Neural progenitor cell (in vitro differentiated cells): ENCODE results near the gene PRKD3. TPM values are rescaled to one million over a fixed set of nuclear protein-coding genes. Genes with fewer than 3 reads are reported as not detected.
A peak's percentile ranks its signal among the peaks of the same experiment; 100 is the strongest.

Experiments
- DNase-seq: peaks from one replicate; pipeline ENCODE4 v3.0.0-alpha.2; 2016; ENCODE audit warnings: low spot score
- H2AFZ ChIP-seq: fragments of 200-600 bp; sonication (generic); replicated peaks from 2 replicates; pipeline ENCODE4 v1.6.1; 2016; ENCODE audit warnings: antibody characterized with exemption
- H3F3A ChIP-seq: fragments of 200-600 bp; sonication (generic); 2 replicates; pipeline ENCODE4 v1.6.1; 2016; ENCODE audit warnings: antibody characterized with exemption, low read depth
- H3K27ac ChIP-seq: fragments of 200-600 bp; sonication (generic); 2 replicates; pipeline ENCODE4 v1.5.1; 2016; ENCODE audit warnings: mild to moderate bottlenecking
- H3K27me3 ChIP-seq: fragments of 200-600 bp; sonication (generic); 2 replicates; pipeline ENCODE4 v1.6.1; 2016; ENCODE audit warnings: mild to moderate bottlenecking, moderate library complexity
- H3K36me3 ChIP-seq: fragments of 200-600 bp; sonication (generic); 2 replicates; pipeline ENCODE4 v1.5.1; 2016
- H3K4me1 ChIP-seq: fragments of 200-600 bp; sonication (generic); 2 replicates; pipeline ENCODE4 v1.6.1; 2016; ENCODE audit warnings: mixed run types
- H3K4me2 ChIP-seq: fragments of 200-600 bp; sonication (generic); 2 replicates; pipeline ENCODE4 v1.6.1; 2016
- H3K4me3 ChIP-seq: fragments of 200-600 bp; sonication (generic); 2 replicates; pipeline ENCODE4 v1.5.1; 2016
- H3K79me2 ChIP-seq: fragments of 200-600 bp; sonication (generic); 2 replicates; pipeline ENCODE4 v1.6.1; 2016; ENCODE audit warnings: low read depth
- H3K9ac ChIP-seq: fragments of 200-600 bp; sonication (generic); 2 replicates; pipeline ENCODE4 v1.6.1; 2016
- H3K9me3 ChIP-seq: fragments of 200-600 bp; sonication (generic); 2 replicates; pipeline ENCODE4 v1.5.1; 2016; ENCODE audit warnings: low read depth
- H4K20me1 ChIP-seq: fragments of 200-600 bp; sonication (generic); 2 replicates; pipeline ENCODE4 v1.6.1; 2016; ENCODE audit warnings: low read depth
- H3K27ac Mint-ChIP-seq: 3 replicates; pipeline ENCODE4 v1.8.0; 2021; ENCODE audit warnings: mixed read lengths
- H3K27me3 Mint-ChIP-seq: 2 replicates; pipeline ENCODE4 v1.8.0; 2022; ENCODE audit warnings: low read depth, mild to moderate bottlenecking, inconsistent platforms, moderate library complexity, mixed read lengths; ENCODE audit not compliant: insufficient read depth
- H3K36me3 Mint-ChIP-seq: 3 replicates; pipeline ENCODE4 v1.8.0; 2021; ENCODE audit warnings: mixed read lengths
- H3K4me1 Mint-ChIP-seq: 3 replicates; pipeline ENCODE4 v1.8.0; 2021; ENCODE audit warnings: mixed read lengths
- H3K4me3 Mint-ChIP-seq: 3 replicates; pipeline ENCODE4 v1.8.0; 2021; ENCODE audit warnings: mild to moderate bottlenecking, moderate library complexity, mixed read lengths
- H3K9me3 Mint-ChIP-seq: 3 replicates; pipeline ENCODE4 v1.8.0; 2020; ENCODE audit warnings: mixed read lengths
- EZH2 ChIP-seq: fragments of 200-600 bp; sonication (generic); IDR thresholded peaks from 2 replicates; pipeline ENCODE4 v1.6.1; 2017; ENCODE audit warnings: antibody characterized with exemption, mild to moderate bottlenecking, moderate library complexity
- EZH2phosphoT487 ChIP-seq: fragments of 200-600 bp; sonication (generic); IDR thresholded peaks from 2 replicates; pipeline ENCODE4 v1.6.1; 2017; ENCODE audit warnings: antibody characterized with exemption
- total RNA-seq: library from RNA; depleted of rRNA; stranded (reverse); fragments of >200 nt; gene quantifications from 2 replicates; pipeline ENCODE4 v1.2.3, GENCODE V29; 2015; ENCODE audit warnings: low replicate concordance
- TF ChIP-seq, protein P1 (sequence below): fragments of 200-600 bp; sonication (generic); IDR thresholded peaks from 2 replicates; pipeline ENCODE4 v1.5.1; 2017; ENCODE audit warnings: antibody characterized with exemption, mild to moderate bottlenecking

Gene PRKD3
- total RNA-seq, 1 donor from 2014 or later: 95.9 TPM

DNA sequence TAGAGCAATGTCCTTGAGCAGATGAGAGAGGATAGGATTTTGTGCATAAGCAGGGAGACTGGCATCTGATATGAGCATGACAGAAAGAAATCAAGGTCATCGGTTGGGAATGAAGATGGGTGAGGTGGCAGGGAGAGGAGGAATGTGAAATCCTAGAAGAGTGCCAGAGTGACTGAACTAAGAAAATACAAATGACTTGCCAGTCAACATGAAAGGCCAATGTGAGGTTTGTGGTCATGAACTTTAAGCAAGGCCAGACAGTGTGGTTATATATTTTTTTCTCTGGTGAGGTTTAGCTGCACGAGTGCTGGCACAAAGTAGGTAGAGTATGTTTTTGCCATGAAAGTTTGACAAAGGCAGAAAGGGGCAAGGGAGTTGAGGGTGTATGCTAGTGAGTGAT lies 41.0 kb upstream of the PRKD3 start:
- no peaks in the 10 kb centered on the region for H3K9me3 ChIP-seq
- Mint-ChIP-seq H3K4me1 (no peaks in the 10 kb centered on the region), H3K27ac (no peak overlapping the region), H3K36me3 (no peaks in the 10 kb centered on the region), H3K9me3 (no peaks in the 10 kb centered on the region), H3K4me3 (no peak overlapping the region), H3K27me3 (peaks cover 4% of the 10 kb centered on the region)
- H3K9ac ChIP-seq: no peak overlapping the region
- H3K36me3 ChIP-seq: no peaks in the 10 kb centered on the region
- H2AFZ ChIP-seq: no peak overlapping the region
- H3K27me3 ChIP-seq: no peaks in the 10 kb centered on the region
- H3K4me3 ChIP-seq: no peak overlapping the region
- DNase-seq: no peak
- H3K79me2 ChIP-seq: no peaks in the 10 kb centered on the region
- H3K27ac ChIP-seq: no peak overlapping the region
- H4K20me1 ChIP-seq: no peaks in the 10 kb centered on the region
- H3K4me1 ChIP-seq: peaks cover 2% of the 10 kb centered on the region
- no peaks in the 10 kb centered on the region for H3F3A ChIP-seq
- H3K4me2 ChIP-seq: no peak overlapping the region
- TF ChIP-seq EZH2 (no peak), EZH2phosphoT487 (no peak)
- TF ChIP-seq, protein P1, sequence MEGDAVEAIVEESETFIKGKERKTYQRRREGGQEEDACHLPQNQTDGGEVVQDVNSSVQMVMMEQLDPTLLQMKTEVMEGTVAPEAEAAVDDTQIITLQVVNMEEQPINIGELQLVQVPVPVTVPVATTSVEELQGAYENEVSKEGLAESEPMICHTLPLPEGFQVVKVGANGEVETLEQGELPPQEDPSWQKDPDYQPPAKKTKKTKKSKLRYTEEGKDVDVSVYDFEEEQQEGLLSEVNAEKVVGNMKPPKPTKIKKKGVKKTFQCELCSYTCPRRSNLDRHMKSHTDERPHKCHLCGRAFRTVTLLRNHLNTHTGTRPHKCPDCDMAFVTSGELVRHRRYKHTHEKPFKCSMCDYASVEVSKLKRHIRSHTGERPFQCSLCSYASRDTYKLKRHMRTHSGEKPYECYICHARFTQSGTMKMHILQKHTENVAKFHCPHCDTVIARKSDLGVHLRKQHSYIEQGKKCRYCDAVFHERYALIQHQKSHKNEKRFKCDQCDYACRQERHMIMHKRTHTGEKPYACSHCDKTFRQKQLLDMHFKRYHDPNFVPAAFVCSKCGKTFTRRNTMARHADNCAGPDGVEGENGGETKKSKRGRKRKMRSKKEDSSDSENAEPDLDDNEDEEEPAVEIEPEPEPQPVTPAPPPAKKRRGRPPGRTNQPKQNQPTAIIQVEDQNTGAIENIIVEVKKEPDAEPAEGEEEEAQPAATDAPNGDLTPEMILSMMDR: no peak

DNA sequence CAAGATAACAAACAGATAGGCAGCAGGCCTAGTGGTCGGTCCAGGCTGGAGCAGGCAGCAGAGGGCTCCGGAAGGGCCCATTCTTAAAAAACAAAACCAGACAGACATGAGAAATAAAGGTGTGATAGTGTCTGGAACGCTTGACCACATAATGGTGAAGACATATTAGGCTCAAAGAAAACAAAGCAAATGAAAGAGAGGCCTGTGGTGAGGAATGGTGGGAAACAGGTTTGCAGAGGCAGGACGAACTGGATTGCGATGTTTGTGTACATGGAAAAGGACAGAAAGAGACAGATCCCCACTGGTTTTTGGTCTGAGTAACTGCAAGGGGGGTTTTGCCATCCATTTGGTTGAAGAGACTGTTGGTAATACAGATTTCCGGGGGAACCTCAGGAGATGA lies 39.7 kb upstream of the PRKD3 start:
- Mint-ChIP-seq H3K4me3 (no peak overlapping the region), H3K27ac (no peak overlapping the region), H3K9me3 (no peaks in the 10 kb centered on the region), H3K36me3 (no peaks in the 10 kb centered on the region), H3K4me1 (no peaks in the 10 kb centered on the region), H3K27me3 (peaks cover 4% of the 10 kb centered on the region)
- Histone ChIP-seq H3K9ac (no peak overlapping the region), H4K20me1 (no peaks in the 10 kb centered on the region), H3K4me3 (no peak overlapping the region), H3F3A (no peaks in the 10 kb centered on the region), H3K9me3 (no peaks in the 10 kb centered on the region), H3K27me3 (no peaks in the 10 kb centered on the region), H3K79me2 (no peaks in the 10 kb centered on the region), H3K27ac (no peak overlapping the region), H3K4me2 (no peak overlapping the region), H3K36me3 (no peaks in the 10 kb centered on the region), H3K4me1 (peaks cover 5% of the 10 kb centered on the region), H2AFZ (peak overlapping the region; percentile 86)
- DNase-seq: no peak
- TF ChIP-seq EZH2 (no peak), EZH2phosphoT487 (no peak)
- TF ChIP-seq, protein P1: no peak

GRCh38 chr2:37361994-37362698 lies 37.5 kb upstream of the PRKD3 start:
- H3K79me2 ChIP-seq: no peaks in the 10 kb centered on the region
- H2AFZ ChIP-seq: no peak overlapping the region
- no peaks in the 10 kb centered on the region for H4K20me1 ChIP-seq
- no peaks in the 10 kb centered on the region for H3F3A ChIP-seq
- TF ChIP-seq EZH2 (no peak), EZH2phosphoT487 (no peak)
- TF ChIP-seq, protein P1: no peak
- Mint-ChIP-seq H3K36me3 (no peaks in the 10 kb centered on the region), H3K9me3 (no peaks in the 10 kb centered on the region), H3K27ac (no peak overlapping the region), H3K4me1 (no peaks in the 10 kb centered on the region), H3K4me3 (no peak overlapping the region), H3K27me3 (no peaks in the 10 kb centered on the region)
- no peaks in the 10 kb centered on the region for H3K27me3 ChIP-seq
- no peak for DNase-seq
- no peak overlapping the region for H3K27ac ChIP-seq
- no peaks in the 10 kb centered on the region for H3K9me3 ChIP-seq
- H3K4me1 ChIP-seq: peaks cover 11% of the 10 kb centered on the region
- H3K4me3 ChIP-seq: no peak overlapping the region
- no peak overlapping the region for H3K4me2 ChIP-seq
- H3K36me3 ChIP-seq: no peaks in the 10 kb centered on the region
- no peak overlapping the region for H3K9ac ChIP-seq
